Camera-type eye (tissue), 1 donor: ENCODE measurements around the gene SAFB2. TPM values are rescaled to one million over a fixed set of nuclear protein-coding genes. Genes with fewer than 3 reads are reported as not detected.

Experiments used
- total RNA-seq: library from RNA; depleted of rRNA; stranded (reverse); fragments of >200 nt; gene quantifications from one replicate; pipeline ENCODE4 v1.2.3, GENCODE V29; 2014

SAFB2 gene
- 83.2 TPM for total RNA-seq

DNA sequence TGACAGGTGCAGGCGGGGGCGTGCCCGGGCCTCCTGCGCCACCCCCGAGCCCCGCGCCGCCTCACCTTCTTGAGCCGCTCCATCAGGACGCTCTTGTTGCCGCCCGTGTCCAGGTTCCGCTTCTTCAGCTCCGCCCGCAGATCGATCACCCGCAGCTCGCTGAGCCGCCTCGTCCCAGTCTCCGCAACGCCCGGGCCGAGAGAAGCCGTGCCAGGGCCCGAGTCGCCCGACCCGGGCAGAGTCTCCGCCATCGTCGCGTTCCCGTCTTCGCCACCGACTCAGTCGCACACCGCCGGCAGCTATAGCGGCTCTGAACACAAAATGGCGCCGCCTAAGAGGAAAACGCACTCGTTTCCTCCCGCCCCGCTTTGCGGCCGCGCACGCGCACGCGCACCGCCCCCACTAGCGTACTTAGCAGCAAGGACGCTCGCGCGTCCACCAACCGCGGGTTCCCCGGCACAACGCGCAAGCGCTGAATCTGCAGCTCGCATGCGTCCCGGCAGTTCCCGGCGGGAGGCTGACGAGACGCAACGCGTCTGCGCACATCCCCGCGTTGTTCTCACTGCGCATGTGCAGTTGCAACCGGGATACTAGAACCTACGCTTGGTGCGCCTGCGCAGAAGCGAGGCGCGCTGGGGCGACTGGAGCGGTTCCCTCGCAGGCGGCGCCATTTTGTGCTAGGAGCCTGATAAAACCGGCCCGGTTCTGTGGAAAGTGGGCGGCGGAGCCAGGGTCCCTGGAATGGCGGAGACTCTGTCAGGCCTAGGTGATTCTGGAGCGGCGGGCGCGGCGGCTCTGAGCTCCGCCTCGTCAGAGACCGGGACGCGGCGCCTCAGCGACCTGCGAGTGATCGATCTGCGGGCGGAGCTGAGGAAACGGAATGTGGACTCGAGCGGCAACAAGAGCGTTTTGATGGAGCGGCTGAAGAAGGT is at the start of gene SAFB2, which contains the start of gene SAFB:
TSS of gene SAFB2 (minus strand) at position 312 of the 932 bp plus-strand sequence. CDS start at position 251, 61 bp downstream.
TSS of gene SAFB (plus strand) at position 619 of the 932 bp plus-strand sequence. CDS start at position 742, 123 bp downstream.

DNA sequence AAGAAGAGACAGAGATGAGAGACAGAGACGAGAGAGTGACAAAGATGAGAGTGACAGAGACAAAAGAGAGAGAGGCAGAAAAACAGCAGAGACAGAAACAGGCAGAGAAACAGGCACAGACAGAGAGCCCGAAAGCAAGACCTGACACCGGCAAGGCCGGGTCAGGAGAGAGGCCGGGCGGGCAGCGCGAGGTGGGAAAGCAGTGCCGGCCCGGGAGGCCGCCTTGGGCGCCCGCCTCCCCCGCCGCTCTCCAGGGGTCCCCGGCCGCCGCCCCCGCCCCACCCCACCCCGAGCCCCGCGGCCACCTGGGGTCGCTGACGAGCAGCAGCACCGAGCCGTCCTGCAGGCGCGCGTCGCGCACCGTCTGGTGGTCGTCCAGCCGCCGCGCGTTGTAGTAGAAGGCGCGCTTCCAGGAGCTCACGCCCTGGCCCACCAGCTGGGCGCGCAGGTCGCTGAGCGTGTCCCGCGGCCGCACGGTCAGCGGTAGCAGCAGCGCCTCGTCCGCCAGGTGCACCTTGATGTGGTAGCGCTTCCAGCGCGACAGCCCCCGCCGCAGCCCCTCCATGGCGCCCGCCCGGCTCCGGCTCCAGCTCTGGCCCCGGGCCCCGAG is 55.1 kb downstream of the SAFB2 start, which contains the start of gene TINCR:
TSS of gene TINCR (minus strand) at position 594 of the 610 bp plus-strand sequence.

Other genes starting within 250 kb of the SAFB2 start
- not detected for gene ZNRF4, start 167.4 kb downstream of the SAFB2 start, total RNA-seq
- 4.8 TPM for gene TINCR, start 54.8 kb downstream of the SAFB2 start, total RNA-seq
- 177 TPM for gene SAFB, start 307 bp upstream of the SAFB2 start, total RNA-seq
- gene MICOS13, start 57.7 kb upstream of the SAFB2 start, total RNA-seq = 16.9 TPM
- gene HSD11B1L, start 58.3 kb upstream of the SAFB2 start, total RNA-seq = 19.0 TPM
- gene RPL36, start 67.5 kb upstream of the SAFB2 start, total RNA-seq = 161 TPM
- 70.3 TPM for gene LONP1, start 97.4 kb upstream of the SAFB2 start, total RNA-seq
- not detected for gene CATSPERD, start 97.9 kb upstream of the SAFB2 start, total RNA-seq
- gene PRR22, start 162.0 kb upstream of the SAFB2 start, total RNA-seq = 0.38 TPM
- 32.4 TPM for gene DUS3L, start 168.4 kb upstream of the SAFB2 start, total RNA-seq
- gene NRTN, start 182.3 kb upstream of the SAFB2 start, total RNA-seq = 3.7 TPM
- 0.22 TPM for gene FUT6, start 216.9 kb upstream of the SAFB2 start, total RNA-seq
- 2.4 TPM for gene FUT3, start 228.7 kb upstream of the SAFB2 start, total RNA-seq
- gene FUT5, start 247.8 kb upstream of the SAFB2 start, total RNA-seq = not detected